Activated CD8-positive, alpha-beta T cell treated with anti-CD3 and anti-CD28 coated beads, Interleukin-2, amount 10 ng/mL, durations not matched to agents 7 days and 5 days (primary cell): Measurements from ENCODE around the gene OLFML1. TPM values are rescaled to one million over a fixed set of nuclear protein-coding genes. Genes with fewer than 3 reads are reported as not detected.

ENCODE experiments used
- ATAC-seq: fragments of 150-1000 bp; cut with Tn5 transposase; one replicate; pipeline ENCODE4 v1.10.0; 2021; ENCODE audit warnings: moderate library complexity
- CTCF ChIA-PET: fragments of 350-600 bp; sonication (Branson Sonifier 250); formaldehyde crosslinking; loops from one replicate; lab custom pipeline; 2021; ENCODE audit warnings: antibody characterized with exemption; lab: Charles Lee
- POLR2A ChIA-PET: fragments of 350-600 bp; sonication (Branson Sonifier 250); formaldehyde crosslinking; loops from one replicate; lab custom pipeline; 2021; ENCODE audit warnings: antibody characterized with exemption; lab: Charles Lee
- DNase-seq: peaks from one replicate; pipeline ENCODE4 v3.0.0-alpha.2; 2020
- H3K27ac Mint-ChIP-seq: one replicate; pipeline ENCODE4 v1.8.0; 2021; ENCODE audit warnings: mild to moderate bottlenecking, mixed read lengths
- H3K27me3 Mint-ChIP-seq: one replicate; pipeline ENCODE4 v1.8.0; 2021; ENCODE audit warnings: low read depth, mixed read lengths
- H3K36me3 Mint-ChIP-seq: one replicate; pipeline ENCODE4 v1.8.0; 2021; ENCODE audit warnings: low read depth, mixed read lengths
- H3K4me1 Mint-ChIP-seq: one replicate; pipeline ENCODE4 v1.8.0; 2021; ENCODE audit warnings: low read depth, mixed read lengths
- H3K4me3 Mint-ChIP-seq: one replicate; pipeline ENCODE4 v1.8.0; 2021; ENCODE audit warnings: mild to moderate bottlenecking, mixed read lengths
- H3K9me3 Mint-ChIP-seq: one replicate; pipeline ENCODE4 v1.8.0; 2022; ENCODE audit warnings: mixed read lengths; ENCODE audit not compliant: insufficient read depth
- total RNA-seq, 2 experiments: library from RNA; stranded (reverse); gene quantifications; one replicate each; pipeline ENCODE4 v1.2.3, GENCODE V29; 2021

The OLFML1 gene
- total RNA-seq, 2 experiments from 2014 or later: not detected

- ATAC-seq (no peak), DNase-seq (no peak)
- peaks cover 46% of the 10 kb centered on the region for H3K4me1 Mint-ChIP-seq
- H3K27me3 Mint-ChIP-seq: no peaks in the 10 kb centered on the region
- H3K27ac Mint-ChIP-seq: no peak overlapping the region
- no peaks in the 10 kb centered on the region for H3K9me3 Mint-ChIP-seq
- ChIA-PET POLR2A (no interaction called here), CTCF (interaction anchor here (1.2 to 2.4 kb wide), 3 partner anchors 9 to 134 kb away, joined by 3 to 7 read pairs (median 6); partner anchors contain the start of gene PPFIBP2)
- no peak overlapping the region for H3K4me3 Mint-ChIP-seq
- H3K36me3 Mint-ChIP-seq: no peaks in the 10 kb centered on the region
Measured at GRCh38 chr11:7523416-7524210, 38.3 kb downstream of the OLFML1 start.

GRCh38 chr11:7524462-7525235, 39.3 kb downstream of the OLFML1 start:
- Mint-ChIP-seq H3K9me3 (no peaks in the 10 kb centered on the region), H3K27ac (no peak overlapping the region), H3K4me3 (no peak overlapping the region), H3K36me3 (no peaks in the 10 kb centered on the region), H3K27me3 (no peaks in the 10 kb centered on the region), H3K4me1 (peaks cover 50% of the 10 kb centered on the region)
- CTCF ChIA-PET: interaction anchor here (1.2 to 2.4 kb wide), 3 partner anchors 10 to 133 kb away, joined by 3 to 7 read pairs (median 6); partner anchors contain the start of gene PPFIBP2
- ATAC-seq (no peak), DNase-seq (no peak)
- POLR2A ChIA-PET: no interaction called here

- Mint-ChIP-seq H3K9me3 (no peaks in the 10 kb centered on the region), H3K4me1 (peaks cover 50% of the 10 kb centered on the region), H3K4me3 (no peak overlapping the region), H3K27me3 (no peaks in the 10 kb centered on the region), H3K27ac (no peak overlapping the region), H3K36me3 (no peaks in the 10 kb centered on the region)
- CTCF ChIA-PET: interaction anchor here (2.4 kb wide), 1 partner anchor 11 kb away, joined by 7 read pairs; the partner anchor contains the start of gene PPFIBP2
- ATAC-seq: no peak
- POLR2A ChIA-PET: no interaction called here
- no peak for DNase-seq
Measured at GRCh38 chr11:7525424-7525823, 40.1 kb downstream of the OLFML1 start.

- POLR2A ChIA-PET: no interaction called here
- Mint-ChIP-seq H3K36me3 (peaks cover under 1% of the 10 kb centered on the region), H3K27me3 (no peaks in the 10 kb centered on the region), H3K4me3 (peak overlapping the region; percentile 20), H3K4me1 (peaks cover 50% of the 10 kb centered on the region), H3K27ac (peak overlapping the region; percentile 70), H3K9me3 (no peaks in the 10 kb centered on the region)
- CTCF ChIA-PET: no interaction called here
- DNase-seq: peak; percentile 79
- peak; percentile 93 for ATAC-seq
Measured at GRCh38 chr11:7527029-7527428, 41.7 kb downstream of the OLFML1 start.

- ATAC-seq: no peak
- CTCF ChIA-PET: interaction anchor here (1.8 kb wide), 1 partner anchor 10 kb away, joined by 11 read pairs; no protein-coding TSS in a partner anchor
- Mint-ChIP-seq H3K36me3 (peaks cover 2% of the 10 kb centered on the region), H3K9me3 (no peaks in the 10 kb centered on the region), H3K4me1 (peaks cover 52% of the 10 kb centered on the region), H3K27me3 (peaks cover 1% of the 10 kb centered on the region), H3K27ac (peak overlapping the region; percentile 36), H3K4me3 (no peak overlapping the region)
- DNase-seq: no peak
- POLR2A ChIA-PET: no interaction called here
Measured at GRCh38 chr11:7528514-7529049, 43.3 kb downstream of the OLFML1 start.

- Mint-ChIP-seq H3K27ac (no peak overlapping the region), H3K9me3 (no peaks in the 10 kb centered on the region), H3K27me3 (peaks cover 7% of the 10 kb centered on the region), H3K4me1 (peaks cover 53% of the 10 kb centered on the region), H3K36me3 (peaks cover 2% of the 10 kb centered on the region), H3K4me3 (no peak overlapping the region)
- ATAC-seq (no peak), DNase-seq (no peak)
- ChIA-PET CTCF (interaction anchor here (1.3 to 1.8 kb wide), 2 partner anchors 8 to 9 kb away, joined by 4 to 11 read pairs; no protein-coding TSS in a partner anchor), POLR2A (no interaction called here)
Measured at GRCh38 chr11:7530013-7530640, 44.8 kb downstream of the OLFML1 start.

GRCh38 chr11:7531011-7531410, 45.7 kb downstream of the OLFML1 start:
- H3K4me3 Mint-ChIP-seq: no peak overlapping the region
- ChIA-PET CTCF (interaction anchor here (1.3 to 1.5 kb wide), 2 partner anchors 10 to 17 kb away, joined by 4 read pairs; partner anchors contain the start of gene PPFIBP2), POLR2A (no interaction called here)

GRCh38 chr11:7532405-7533145, 47.3 kb downstream of the OLFML1 start:
- ATAC-seq: no peak
- peaks cover 2% of the 10 kb centered on the region for H3K36me3 Mint-ChIP-seq
- peaks cover 16% of the 10 kb centered on the region for H3K27me3 Mint-ChIP-seq
- peaks cover 54% of the 10 kb centered on the region for H3K4me1 Mint-ChIP-seq
- no peak overlapping the region for H3K27ac Mint-ChIP-seq
- no peak for DNase-seq
- no peak overlapping the region for H3K4me3 Mint-ChIP-seq
- ChIA-PET CTCF (interaction anchor here (0.7 to 3.0 kb wide), 3 partner anchors 19 to 39 kb away, joined by 3 to 12 read pairs (median 4); partner anchors contain the start of gene PPFIBP2), POLR2A (no interaction called here)
- H3K9me3 Mint-ChIP-seq: no peaks in the 10 kb centered on the region

More at GRCh38 chr11:7531011-7531410, 45.7 kb downstream of the OLFML1 start:
- H3K27ac Mint-ChIP-seq: no peak overlapping the region
- H3K36me3 Mint-ChIP-seq: peaks cover 2% of the 10 kb centered on the region
- no peaks in the 10 kb centered on the region for H3K9me3 Mint-ChIP-seq
- H3K27me3 Mint-ChIP-seq: peaks cover 8% of the 10 kb centered on the region
- ATAC-seq (no peak), DNase-seq (no peak)
- H3K4me1 Mint-ChIP-seq: peaks cover 54% of the 10 kb centered on the region

GRCh38 chr11:7533199-7534041, 48.1 kb downstream of the OLFML1 start:
- no peak overlapping the region for H3K4me3 Mint-ChIP-seq
- ChIA-PET CTCF (interaction anchor here (0.7 to 3.0 kb wide), 3 partner anchors 12 to 38 kb away, joined by 3 to 12 read pairs (median 7); partner anchors contain the start of gene PPFIBP2), POLR2A (no interaction called here)
- no peak overlapping the region for H3K27ac Mint-ChIP-seq
- ATAC-seq (no peak), DNase-seq (no peak)
- H3K27me3 Mint-ChIP-seq: peaks cover 16% of the 10 kb centered on the region
- H3K9me3 Mint-ChIP-seq: no peaks in the 10 kb centered on the region
- peaks cover 2% of the 10 kb centered on the region for H3K36me3 Mint-ChIP-seq
- H3K4me1 Mint-ChIP-seq: peaks cover 54% of the 10 kb centered on the region

- H3K4me3 Mint-ChIP-seq: no peak overlapping the region
- ChIA-PET POLR2A (no interaction called here), CTCF (interaction anchor here (1.8 to 3.0 kb wide), 2 partner anchors 13 to 21 kb away, joined by 7 to 12 read pairs; partner anchors contain the start of gene PPFIBP2)
- peaks cover 54% of the 10 kb centered on the region for H3K4me1 Mint-ChIP-seq
- H3K27me3 Mint-ChIP-seq: peaks cover 16% of the 10 kb centered on the region
- no peak overlapping the region for H3K27ac Mint-ChIP-seq
- H3K9me3 Mint-ChIP-seq: no peaks in the 10 kb centered on the region
- ATAC-seq: no peak
- DNase-seq: no peak
- H3K36me3 Mint-ChIP-seq: peaks cover 2% of the 10 kb centered on the region
Measured at GRCh38 chr11:7534042-7534378, 48.7 kb downstream of the OLFML1 start.
